H1 (cell line): ENCODE measurements around the gene C3. TPM values are rescaled to one million over a fixed set of nuclear protein-coding genes. Genes with fewer than 3 reads are reported as not detected.

Source experiments
- SAP30 ChIP-seq: fragments of 300-600 bp; sonication (generic); IDR thresholded peaks from 2 replicates; pipeline ENCODE4 v1.7.1; 2012; ENCODE audit warnings: low read length, moderate library complexity, mild to moderate bottlenecking, inconsistent platforms; ENCODE audit not compliant: insufficient read depth, insufficient replicate concordance
- polyA plus RNA-seq, 7 experiments: library from polyadenylated mRNA; depleted of rRNA in 3 of 7; stranded (reverse) in 5 of 7; unstranded in 2 of 7; fragments of >200 nt in 5 of 7; fragments of 200-250 nt in 2 of 7; gene quantifications; 1 replicate in 5 of 7; 2 replicates in 1 of 7; 4 replicates in 1 of 7; pipeline versions ENCODE4 v1.2.1 to v1.2.3, GENCODE V29; 2011 to 2013; ENCODE audit warnings: missing spikeins in 2 of 7, mixed read lengths in 2 of 7
- total RNA-seq: library from RNA; stranded (reverse); fragmentation: NEBNext Ultra II Directional; extraction: Animal tissue kit (Norgen Biotek cat#: 25700); gene quantifications from 2 replicates; pipeline ENCODE4 v1.2.1, GENCODE V29; 2021

The C3 gene
- total and polyA plus RNA-seq, 2 of the 8 experiments (the other 6 are each of a cell fraction or from before 2014, with no cell fraction given): 6.4 to 12.8 TPM

DNA sequence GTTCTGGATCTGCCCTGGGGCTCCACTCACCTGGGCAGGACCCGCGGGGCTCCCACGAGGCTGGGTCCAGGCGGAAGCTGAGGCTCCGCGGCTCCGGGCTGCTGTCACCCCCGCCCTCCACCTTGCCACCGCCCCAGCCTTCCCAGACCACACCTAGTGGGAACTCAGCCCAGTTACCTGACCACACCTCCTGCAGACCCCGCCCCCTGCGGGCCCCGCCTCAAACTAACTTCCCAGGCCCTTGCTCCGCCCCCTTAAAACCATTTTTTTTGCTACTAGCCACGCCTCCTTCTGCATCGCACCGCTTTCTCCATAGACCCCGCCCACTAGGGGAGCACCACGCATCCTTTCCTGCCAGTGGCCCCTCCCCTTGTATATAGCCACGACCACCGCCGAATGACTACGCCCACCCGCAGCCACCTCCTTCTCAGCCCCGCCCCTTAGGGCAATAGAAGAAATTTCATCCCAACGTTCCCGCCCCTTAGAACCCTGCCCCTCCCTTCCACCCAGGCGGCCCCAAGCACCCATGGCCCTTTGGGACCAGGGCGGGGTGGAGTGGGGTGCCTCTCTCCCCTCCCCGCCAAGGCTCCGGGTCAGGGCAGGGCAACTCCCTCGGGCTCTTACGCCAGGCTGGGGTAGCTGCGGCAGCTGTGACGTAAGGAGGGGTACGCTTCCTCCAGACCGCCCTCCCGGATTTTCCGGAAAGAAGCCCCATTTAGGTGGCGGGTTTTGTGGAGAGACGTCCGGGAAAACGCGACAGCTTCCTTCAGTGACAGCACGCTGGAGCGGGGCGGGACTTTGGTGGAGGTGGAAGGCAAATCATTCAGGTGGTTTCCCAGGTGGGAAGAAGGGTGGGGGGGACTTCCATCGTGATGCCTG, 47.1 kb upstream of the C3 start, which contains the start of gene SH2D3A (continued):
- TF ChIP-seq SAP30: no peak
- TF ChIP-seq, all 59 proteins: peak for 11
